Stomach (tissue), 4 donors: ENCODE data around the gene CPA5.

ENCODE experiments used
- CTCF ChIP-seq, 7 experiments: fragments of 450-650 bp in 4 of 7; fragments of 200-600 bp in 3 of 7; sonication (generic) in 3 of 7; IDR thresholded peaks; one replicate each; pipeline ENCODE4 v1.5.1; 2016 to 2019; ENCODE audit warnings: antibody characterized with exemption in 7 of 7, control low read depth in 2 of 7, mild to moderate bottlenecking in 1 of 7
- EP300 ChIP-seq: sonication (generic); formaldehyde crosslinking; IDR thresholded peaks from one replicate; pipeline ENCODE4 v1.6.1; 2017; ENCODE audit warnings: antibody characterized with exemption
- POLR2A ChIP-seq, 4 donors: fragments of 450-650 bp; IDR thresholded peaks; one replicate each; pipeline ENCODE4 v1.6.1; 2016; ENCODE audit warnings: antibody characterized with exemption in 4 of 4, control low read depth in 2 of 4, mild to moderate bottlenecking in 1 of 4, moderate library complexity in 1 of 4
- POLR2AphosphoS5 ChIP-seq, 3 donors: sonication (generic); formaldehyde crosslinking; IDR thresholded peaks; one replicate each; pipeline ENCODE4 v1.6.1; 2016; ENCODE audit warnings: antibody characterized with exemption in 3 of 3

GRCh38 chr7:130395421-130395820 lies 50.8 kb downstream of the CPA5 start:
- TF ChIP-seq CTCF (IDR thresholded peaks at IDR 0.05) (no peak), POLR2A (IDR thresholded peaks at IDR 0.05) (no peak), POLR2AphosphoS5 (IDR thresholded peaks at IDR 0.05) (no peak), EP300 (no peak)
